IMR-90 (cell line): ENCODE results near the gene RAB39B.

Source experiments
- BHLHE40 ChIP-seq: fragments of 150-350 bp; IDR thresholded peaks from 2 replicates; pipeline ENCODE4 v1.6.1; 2016; ENCODE audit warnings: mild to moderate bottlenecking, low read depth, low read length
- CEBPB ChIP-seq: IDR thresholded peaks from 2 replicates; pipeline ENCODE4 v1.6.1; 2012; ENCODE audit warnings: low read depth, low read length, improper control_type of control experiment
- MAFK ChIP-seq: IDR thresholded peaks from 2 replicates; pipeline ENCODE4 v1.6.1; 2012; ENCODE audit warnings: low read depth, low read length, improper control_type of control experiment
- POLR2A ChIP-seq: IDR thresholded peaks from 2 replicates; pipeline ENCODE4 v1.6.1; 2012; ENCODE audit warnings: mild to moderate bottlenecking, low read depth, low read length
- RAD21 ChIP-seq: IDR thresholded peaks from 2 replicates; pipeline ENCODE4 v1.6.1; 2012; ENCODE audit warnings: low read length, improper control_type of control experiment
- RCOR1 ChIP-seq: IDR thresholded peaks from 2 replicates; pipeline ENCODE4 v1.6.1; 2012; ENCODE audit warnings: mild to moderate bottlenecking, low read length, improper control_type of control experiment; ENCODE audit not compliant: insufficient replicate concordance
- RFX5 ChIP-seq: IDR thresholded peaks from 2 replicates; pipeline ENCODE4 v1.8.0; 2012; ENCODE audit warnings: low read depth, mild to moderate bottlenecking, low read length, moderate library complexity
- SMC3 ChIP-seq: fragments of 150-350 bp; IDR thresholded peaks from 2 replicates; pipeline ENCODE4 v1.6.1; 2016; ENCODE audit warnings: low read depth, mild to moderate bottlenecking, antibody characterized with exemption, low read length, moderate library complexity
- USF2 ChIP-seq: fragments of 150-350 bp; IDR thresholded peaks from 2 replicates; pipeline ENCODE4 v1.6.1; 2017; ENCODE audit warnings: mild to moderate bottlenecking, antibody characterized with exemption, low read length, low read depth
- TF ChIP-seq, protein P1 (sequence below): conservative IDR thresholded peaks from 2 replicates; pipeline ENCODE4 v1.5.1; 2012; ENCODE audit warnings: mild to moderate bottlenecking, low read depth, low read length, improper control_type of control experiment
- TF ChIP-seq, protein P2 (sequence below): fragments of 150-350 bp; IDR thresholded peaks from 2 replicates; pipeline ENCODE4 v1.6.1; 2016; ENCODE audit warnings: low read depth, mild to moderate bottlenecking, low read length, moderate library complexity, borderline replicate concordance

DNA sequence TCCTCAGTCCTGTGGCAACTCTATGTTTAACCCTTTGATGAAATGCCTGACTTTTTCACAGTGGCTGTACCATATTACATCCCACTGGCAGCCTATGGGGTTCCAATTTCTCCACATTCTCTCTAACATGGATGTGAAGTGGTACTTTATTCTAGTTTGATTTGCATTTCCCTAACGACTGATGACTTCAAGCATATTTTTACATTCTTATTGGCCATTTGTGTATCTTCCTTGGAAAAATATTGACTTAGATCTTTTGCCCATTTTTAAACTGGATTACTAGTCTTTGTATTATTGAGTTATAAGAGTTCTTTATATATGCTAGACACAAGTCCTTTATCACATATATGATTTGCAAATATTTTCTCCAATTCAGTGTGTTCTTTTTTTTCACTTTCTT, 2.1 kb upstream of the RAB39B start:
- TF ChIP-seq, protein P1, sequence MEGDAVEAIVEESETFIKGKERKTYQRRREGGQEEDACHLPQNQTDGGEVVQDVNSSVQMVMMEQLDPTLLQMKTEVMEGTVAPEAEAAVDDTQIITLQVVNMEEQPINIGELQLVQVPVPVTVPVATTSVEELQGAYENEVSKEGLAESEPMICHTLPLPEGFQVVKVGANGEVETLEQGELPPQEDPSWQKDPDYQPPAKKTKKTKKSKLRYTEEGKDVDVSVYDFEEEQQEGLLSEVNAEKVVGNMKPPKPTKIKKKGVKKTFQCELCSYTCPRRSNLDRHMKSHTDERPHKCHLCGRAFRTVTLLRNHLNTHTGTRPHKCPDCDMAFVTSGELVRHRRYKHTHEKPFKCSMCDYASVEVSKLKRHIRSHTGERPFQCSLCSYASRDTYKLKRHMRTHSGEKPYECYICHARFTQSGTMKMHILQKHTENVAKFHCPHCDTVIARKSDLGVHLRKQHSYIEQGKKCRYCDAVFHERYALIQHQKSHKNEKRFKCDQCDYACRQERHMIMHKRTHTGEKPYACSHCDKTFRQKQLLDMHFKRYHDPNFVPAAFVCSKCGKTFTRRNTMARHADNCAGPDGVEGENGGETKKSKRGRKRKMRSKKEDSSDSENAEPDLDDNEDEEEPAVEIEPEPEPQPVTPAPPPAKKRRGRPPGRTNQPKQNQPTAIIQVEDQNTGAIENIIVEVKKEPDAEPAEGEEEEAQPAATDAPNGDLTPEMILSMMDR = no peak
- TF ChIP-seq USF2 (no peak), POLR2A (no peak), RCOR1 (no peak), RFX5 (0 out of 2 replicates have a peak, but pooled peaks have one; percentile 37), RAD21 (no peak), CEBPB (no peak), SMC3 (no peak), MAFK (no peak), BHLHE40 (no peak)
- TF ChIP-seq, protein P2, sequence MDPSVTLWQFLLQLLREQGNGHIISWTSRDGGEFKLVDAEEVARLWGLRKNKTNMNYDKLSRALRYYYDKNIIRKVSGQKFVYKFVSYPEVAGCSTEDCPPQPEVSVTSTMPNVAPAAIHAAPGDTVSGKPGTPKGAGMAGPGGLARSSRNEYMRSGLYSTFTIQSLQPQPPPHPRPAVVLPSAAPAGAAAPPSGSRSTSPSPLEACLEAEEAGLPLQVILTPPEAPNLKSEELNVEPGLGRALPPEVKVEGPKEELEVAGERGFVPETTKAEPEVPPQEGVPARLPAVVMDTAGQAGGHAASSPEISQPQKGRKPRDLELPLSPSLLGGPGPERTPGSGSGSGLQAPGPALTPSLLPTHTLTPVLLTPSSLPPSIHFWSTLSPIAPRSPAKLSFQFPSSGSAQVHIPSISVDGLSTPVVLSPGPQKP = no peak
